GM23338 (cell line): ENCODE results near the gene PIAS1. TPM values are rescaled to one million over a fixed set of nuclear protein-coding genes. Genes with fewer than 3 reads are reported as not detected.
A peak's percentile ranks its signal among the peaks of the same experiment; 100 is the strongest.

ENCODE experiments used
- ATAC-seq: fragments of 200-7000 bp; cut with Tn5 transposase; 3 replicates; pipeline ENCODE4 v1.9.1; 2020
- DNase-seq: peaks from one replicate; pipeline ENCODE4 v3.0.0-alpha.2; 2015; ENCODE audit warnings: low spot score
- H2AFZ ChIP-seq: fragments of 200-600 bp; sonication (generic); 2 replicates; pipeline ENCODE4 v1.8.0; 2016; ENCODE audit warnings: antibody characterized with exemption, mild to moderate bottlenecking, moderate library complexity
- H3F3A ChIP-seq: fragments of 200-600 bp; sonication (generic); replicated peaks from 2 replicates; pipeline ENCODE4 v1.8.0; 2017; ENCODE audit warnings: antibody characterized with exemption, mixed run types, low read depth
- H3K27ac ChIP-seq: fragments of 200-600 bp; sonication (generic); 2 replicates; pipeline ENCODE4 v1.6.1; 2016; ENCODE audit warnings: low read depth
- H3K27me3 ChIP-seq: fragments of 200-600 bp; sonication (generic); 2 replicates; pipeline ENCODE4 v1.8.0; 2016; ENCODE audit warnings: mild to moderate bottlenecking, mixed run types, moderate library complexity; ENCODE audit not compliant: insufficient read depth
- H3K36me3 ChIP-seq: fragments of 200-600 bp; sonication (generic); 2 replicates; pipeline ENCODE4 v1.8.0; 2016; ENCODE audit warnings: mild to moderate bottlenecking; ENCODE audit not compliant: insufficient read depth
- H3K4me1 ChIP-seq: fragments of 200-600 bp; sonication (generic); 2 replicates; pipeline ENCODE4 v1.8.0; 2016; ENCODE audit warnings: mild to moderate bottlenecking, moderate library complexity; ENCODE audit not compliant: insufficient read depth
- H3K4me2 ChIP-seq: fragments of 200-600 bp; sonication (generic); 2 replicates; pipeline ENCODE4 v1.7.1; 2017; ENCODE audit warnings: mixed run types
- H3K4me3 ChIP-seq: fragments of 200-600 bp; sonication (generic); 2 replicates; pipeline ENCODE4 v1.6.1; 2016; ENCODE audit warnings: mixed run types
- H3K79me2 ChIP-seq: fragments of 200-600 bp; sonication (generic); replicated peaks from 2 replicates; pipeline ENCODE4 v1.8.0; 2017; ENCODE audit warnings: mild to moderate bottlenecking; ENCODE audit not compliant: insufficient read depth
- H3K9me2 ChIP-seq: fragments of 200-600 bp; sonication (generic); 2 replicates; pipeline ENCODE4 v1.8.0; 2017; ENCODE audit not compliant: insufficient read depth
- H4K20me1 ChIP-seq: fragments of 200-600 bp; sonication (generic); replicated peaks from 2 replicates; pipeline ENCODE4 v1.8.0; 2017; ENCODE audit warnings: mild to moderate bottlenecking; ENCODE audit not compliant: insufficient read depth
- H3K27ac Mint-ChIP-seq: 2 replicates; pipeline ENCODE4 v1.8.0; 2020; ENCODE audit warnings: inconsistent platforms, mild to moderate bottlenecking, moderate library complexity, mixed read lengths
- H3K27me3 Mint-ChIP-seq: 3 replicates; pipeline ENCODE4 v1.8.0; 2022; ENCODE audit warnings: low read depth, mild to moderate bottlenecking, moderate library complexity, mixed read lengths, inconsistent platforms; ENCODE audit not compliant: insufficient read depth, poor library complexity
- H3K36me3 Mint-ChIP-seq: 3 replicates; pipeline ENCODE4 v1.8.0; 2021; ENCODE audit warnings: low read depth, mild to moderate bottlenecking, inconsistent platforms, moderate library complexity, mixed read lengths
- H3K4me1 Mint-ChIP-seq: 3 replicates; pipeline ENCODE4 v1.8.0; 2020; ENCODE audit warnings: mild to moderate bottlenecking, inconsistent platforms, mixed read lengths
- H3K4me3 Mint-ChIP-seq: 3 replicates; pipeline ENCODE4 v1.8.0; 2021; ENCODE audit warnings: moderate library complexity, mild to moderate bottlenecking, inconsistent platforms, mixed read lengths
- H3K9me3 Mint-ChIP-seq: 3 replicates; pipeline ENCODE4 v1.8.0; 2020; ENCODE audit warnings: moderate library complexity, mild to moderate bottlenecking, inconsistent platforms, mixed read lengths
- EZH2 ChIP-seq: fragments of 200-600 bp; sonication (generic); IDR thresholded peaks from one replicate; pipeline ENCODE4 v1.8.0; 2017; ENCODE audit warnings: antibody characterized with exemption, mild to moderate bottlenecking, low read depth; ENCODE audit not compliant: unreplicated experiment
- NANOG ChIP-seq: IDR thresholded peaks from 2 replicates; pipeline ENCODE4 v1.6.1; 2016; ENCODE audit warnings: antibody characterized with exemption, borderline replicate concordance
- POLR2AphosphoS5 ChIP-seq: IDR thresholded peaks from 2 replicates; pipeline ENCODE4 v1.6.1; 2016; ENCODE audit warnings: antibody characterized with exemption, low read depth
- STAT1 ChIP-seq: IDR thresholded peaks from one replicate; pipeline ENCODE4 v1.6.1; 2016; ENCODE audit warnings: antibody characterized with exemption; ENCODE audit not compliant: unreplicated experiment
- ZNF114 ChIP-seq: fragments of 250-450 bp; sonication (Bioruptor Pico); IDR thresholded peaks from 2 replicates; pipeline ENCODE4 v1.5.0; 2020; ENCODE audit warnings: mild to moderate bottlenecking, moderate library complexity
- polyA plus RNA-seq: library from polyadenylated mRNA; unstranded; fragments of >200 nt; fragmentation: Nextera tagmentation; extraction: Ambion mirVana; gene quantifications from 2 replicates; pipeline ENCODE4 v1.2.1, GENCODE V29; 2016
- total RNA-seq: library from RNA; depleted of rRNA; stranded (reverse); fragments of >200 nt; shearing (Covaris generic); gene quantifications from 2 replicates; pipeline ENCODE4 v1.2.3, GENCODE V29; 2014
- TF ChIP-seq, protein P1 (sequence below): fragments of 250-450 bp; sonication (Bioruptor Pico); IDR thresholded peaks from 2 replicates; pipeline ENCODE4 v1.5.0; 2020; ENCODE audit warnings: mild to moderate bottlenecking, moderate library complexity
- TF ChIP-seq, protein P2 (sequence below), 2 experiments: fragments of 200-600 bp in 1 of 2; sonication (generic) in 1 of 2; conservative IDR thresholded peaks; 2 replicates each; pipeline versions ENCODE4 v1.5.1 to v1.6.1; 2016 to 2017; ENCODE audit warnings: antibody characterized with exemption in 2 of 2, low read depth in 2 of 2, mild to moderate bottlenecking in 2 of 2, moderate library complexity in 1 of 2
- TF ChIP-seq, protein P3 (sequence below): IDR thresholded peaks from one replicate; pipeline ENCODE4 v1.6.1; 2018; ENCODE audit warnings: antibody characterized with exemption; ENCODE audit not compliant: unreplicated experiment

PIAS1 gene
- total and polyA plus RNA-seq, 2 experiments from 2014 or later, result 30.7 to 32.1 TPM

DNA sequence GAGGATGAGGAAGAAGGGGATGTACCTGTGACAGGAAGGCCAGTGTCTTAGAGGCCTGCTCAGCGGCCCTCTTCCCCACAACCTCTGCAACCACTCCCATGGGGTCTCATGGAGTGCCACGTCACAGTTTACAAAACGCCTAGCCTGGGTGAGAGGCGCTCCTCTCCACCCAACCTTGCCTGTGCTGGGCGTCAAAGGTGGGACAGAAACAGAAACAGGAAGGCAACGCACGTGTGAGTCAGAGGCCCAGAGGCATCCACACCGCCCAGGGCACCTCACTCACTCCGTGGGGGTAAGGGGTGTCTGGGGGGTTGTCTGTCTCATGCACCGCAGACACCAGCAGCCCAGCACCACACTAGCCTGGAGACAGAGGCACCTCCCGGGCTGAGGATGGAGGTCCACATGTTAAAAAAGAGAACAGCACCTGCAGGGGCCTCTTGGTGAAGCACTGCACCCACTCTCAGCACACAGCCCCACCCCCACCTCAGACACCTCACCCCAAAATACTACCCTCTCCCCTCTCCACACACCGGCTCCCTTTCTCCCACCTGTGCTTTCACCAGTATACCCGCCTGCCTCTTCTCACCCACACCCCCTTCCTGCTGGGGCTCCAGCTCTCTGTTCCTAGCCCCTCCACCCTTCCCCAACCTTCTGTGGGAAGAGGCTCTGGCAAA, 155.8 kb downstream of the PIAS1 start (continued):
- TF ChIP-seq, protein P1, sequence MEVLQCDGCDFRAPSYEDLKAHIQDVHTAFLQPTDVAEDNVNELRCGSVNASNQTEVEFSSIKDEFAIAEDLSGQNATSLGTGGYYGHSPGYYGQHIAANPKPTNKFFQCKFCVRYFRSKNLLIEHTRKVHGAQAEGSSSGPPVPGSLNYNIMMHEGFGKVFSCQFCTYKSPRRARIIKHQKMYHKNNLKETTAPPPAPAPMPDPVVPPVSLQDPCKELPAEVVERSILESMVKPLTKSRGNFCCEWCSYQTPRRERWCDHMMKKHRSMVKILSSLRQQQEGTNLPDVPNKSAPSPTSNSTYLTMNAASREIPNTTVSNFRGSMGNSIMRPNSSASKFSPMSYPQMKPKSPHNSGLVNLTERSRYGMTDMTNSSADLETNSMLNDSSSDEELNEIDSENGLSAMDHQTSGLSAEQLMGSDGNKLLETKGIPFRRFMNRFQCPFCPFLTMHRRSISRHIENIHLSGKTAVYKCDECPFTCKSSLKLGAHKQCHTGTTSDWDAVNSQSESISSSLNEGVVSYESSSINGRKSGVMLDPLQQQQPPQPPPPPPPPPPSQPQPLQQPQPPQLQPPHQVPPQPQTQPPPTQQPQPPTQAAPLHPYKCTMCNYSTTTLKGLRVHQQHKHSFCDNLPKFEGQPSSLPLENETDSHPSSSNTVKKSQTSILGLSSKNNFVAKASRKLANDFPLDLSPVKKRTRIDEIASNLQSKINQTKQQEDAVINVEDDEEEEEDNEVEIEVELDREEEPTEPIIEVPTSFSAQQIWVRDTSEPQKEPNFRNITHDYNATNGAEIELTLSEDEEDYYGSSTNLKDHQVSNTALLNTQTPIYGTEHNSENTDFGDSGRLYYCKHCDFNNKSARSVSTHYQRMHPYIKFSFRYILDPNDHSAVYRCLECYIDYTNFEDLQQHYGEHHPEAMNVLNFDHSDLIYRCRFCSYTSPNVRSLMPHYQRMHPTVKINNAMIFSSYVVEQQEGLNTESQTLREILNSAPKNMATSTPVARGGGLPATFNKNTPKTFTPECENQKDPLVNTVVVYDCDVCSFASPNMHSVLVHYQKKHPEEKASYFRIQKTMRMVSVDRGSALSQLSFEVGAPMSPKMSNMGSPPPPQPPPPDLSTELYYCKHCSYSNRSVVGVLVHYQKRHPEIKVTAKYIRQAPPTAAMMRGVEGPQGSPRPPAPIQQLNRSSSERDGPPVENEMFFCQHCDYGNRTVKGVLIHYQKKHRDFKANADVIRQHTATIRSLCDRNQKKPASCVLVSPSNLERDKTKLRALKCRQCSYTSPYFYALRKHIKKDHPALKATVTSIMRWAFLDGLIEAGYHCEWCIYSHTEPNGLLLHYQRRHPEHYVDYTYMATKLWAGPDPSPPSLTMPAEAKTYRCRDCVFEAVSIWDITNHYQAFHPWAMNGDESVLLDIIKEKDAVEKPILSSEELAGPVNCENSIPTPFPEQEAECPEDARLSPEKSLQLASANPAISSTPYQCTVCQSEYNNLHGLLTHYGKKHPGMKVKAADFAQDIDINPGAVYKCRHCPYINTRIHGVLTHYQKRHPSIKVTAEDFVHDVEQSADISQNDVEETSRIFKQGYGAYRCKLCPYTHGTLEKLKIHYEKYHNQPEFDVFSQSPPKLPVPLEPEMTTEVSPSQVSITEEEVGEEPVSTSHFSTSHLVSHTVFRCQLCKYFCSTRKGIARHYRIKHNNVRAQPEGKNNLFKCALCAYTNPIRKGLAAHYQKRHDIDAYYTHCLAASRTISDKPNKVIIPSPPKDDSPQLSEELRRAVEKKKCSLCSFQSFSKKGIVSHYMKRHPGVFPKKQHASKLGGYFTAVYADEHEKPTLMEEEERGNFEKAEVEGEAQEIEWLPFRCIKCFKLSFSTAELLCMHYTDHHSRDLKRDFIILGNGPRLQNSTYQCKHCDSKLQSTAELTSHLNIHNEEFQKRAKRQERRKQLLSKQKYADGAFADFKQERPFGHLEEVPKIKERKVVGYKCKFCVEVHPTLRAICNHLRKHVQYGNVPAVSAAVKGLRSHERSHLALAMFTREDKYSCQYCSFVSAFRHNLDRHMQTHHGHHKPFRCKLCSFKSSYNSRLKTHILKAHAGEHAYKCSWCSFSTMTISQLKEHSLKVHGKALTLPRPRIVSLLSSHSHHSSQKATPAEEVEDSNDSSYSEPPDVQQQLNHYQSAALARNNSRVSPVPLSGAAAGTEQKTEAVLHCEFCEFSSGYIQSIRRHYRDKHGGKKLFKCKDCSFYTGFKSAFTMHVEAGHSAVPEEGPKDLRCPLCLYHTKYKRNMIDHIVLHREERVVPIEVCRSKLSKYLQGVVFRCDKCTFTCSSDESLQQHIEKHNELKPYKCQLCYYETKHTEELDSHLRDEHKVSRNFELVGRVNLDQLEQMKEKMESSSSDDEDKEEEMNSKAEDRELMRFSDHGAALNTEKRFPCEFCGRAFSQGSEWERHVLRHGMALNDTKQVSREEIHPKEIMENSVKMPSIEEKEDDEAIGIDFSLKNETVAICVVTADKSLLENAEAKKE (CRISPR knock-in tag), result no peak
- TF ChIP-seq NANOG (no peak), POLR2AphosphoS5 (no peak)
- TF ChIP-seq, protein P2, sequence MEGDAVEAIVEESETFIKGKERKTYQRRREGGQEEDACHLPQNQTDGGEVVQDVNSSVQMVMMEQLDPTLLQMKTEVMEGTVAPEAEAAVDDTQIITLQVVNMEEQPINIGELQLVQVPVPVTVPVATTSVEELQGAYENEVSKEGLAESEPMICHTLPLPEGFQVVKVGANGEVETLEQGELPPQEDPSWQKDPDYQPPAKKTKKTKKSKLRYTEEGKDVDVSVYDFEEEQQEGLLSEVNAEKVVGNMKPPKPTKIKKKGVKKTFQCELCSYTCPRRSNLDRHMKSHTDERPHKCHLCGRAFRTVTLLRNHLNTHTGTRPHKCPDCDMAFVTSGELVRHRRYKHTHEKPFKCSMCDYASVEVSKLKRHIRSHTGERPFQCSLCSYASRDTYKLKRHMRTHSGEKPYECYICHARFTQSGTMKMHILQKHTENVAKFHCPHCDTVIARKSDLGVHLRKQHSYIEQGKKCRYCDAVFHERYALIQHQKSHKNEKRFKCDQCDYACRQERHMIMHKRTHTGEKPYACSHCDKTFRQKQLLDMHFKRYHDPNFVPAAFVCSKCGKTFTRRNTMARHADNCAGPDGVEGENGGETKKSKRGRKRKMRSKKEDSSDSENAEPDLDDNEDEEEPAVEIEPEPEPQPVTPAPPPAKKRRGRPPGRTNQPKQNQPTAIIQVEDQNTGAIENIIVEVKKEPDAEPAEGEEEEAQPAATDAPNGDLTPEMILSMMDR (conservative IDR thresholded peaks at IDR 0.05; ENCODE audit: low read depth in 2 of 2), result no peak

DNA sequence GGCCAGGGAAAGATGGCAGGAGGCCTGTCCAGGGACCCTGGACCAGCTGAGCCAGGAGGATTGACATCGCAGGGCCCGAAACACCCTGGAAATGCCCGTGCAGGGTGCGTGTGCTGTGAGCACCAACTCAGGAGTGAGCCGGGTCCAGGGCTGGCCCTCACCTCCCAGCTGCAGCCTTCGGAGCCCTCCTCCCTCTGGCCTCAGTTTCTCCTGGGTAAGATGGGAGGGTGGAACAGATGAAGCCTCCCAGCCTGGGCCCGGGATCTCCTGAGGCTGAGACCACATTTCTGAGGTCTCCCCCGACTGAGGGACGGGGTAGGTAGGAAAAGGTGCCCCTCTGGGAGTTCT, 156.3 kb downstream of the PIAS1 start:
- peaks cover 24% of the 10 kb centered on the region for H3K79me2 ChIP-seq
- peaks cover 18% of the 10 kb centered on the region; the same call in 1 of the 2 replicates for H4K20me1 ChIP-seq
- H3K27ac ChIP-seq, result 0 out of 2 replicates have a peak overlapping the region, but pooled peaks have one; percentile 59
- no peak overlapping the region for H3K4me3 ChIP-seq
- no peak overlapping the region for H3K4me3 Mint-ChIP-seq
- TF ChIP-seq STAT1 (no peak), ZNF114 (CRISPR knock-in tag) (no peak), EZH2 (no peak)
- TF ChIP-seq, protein P3, sequence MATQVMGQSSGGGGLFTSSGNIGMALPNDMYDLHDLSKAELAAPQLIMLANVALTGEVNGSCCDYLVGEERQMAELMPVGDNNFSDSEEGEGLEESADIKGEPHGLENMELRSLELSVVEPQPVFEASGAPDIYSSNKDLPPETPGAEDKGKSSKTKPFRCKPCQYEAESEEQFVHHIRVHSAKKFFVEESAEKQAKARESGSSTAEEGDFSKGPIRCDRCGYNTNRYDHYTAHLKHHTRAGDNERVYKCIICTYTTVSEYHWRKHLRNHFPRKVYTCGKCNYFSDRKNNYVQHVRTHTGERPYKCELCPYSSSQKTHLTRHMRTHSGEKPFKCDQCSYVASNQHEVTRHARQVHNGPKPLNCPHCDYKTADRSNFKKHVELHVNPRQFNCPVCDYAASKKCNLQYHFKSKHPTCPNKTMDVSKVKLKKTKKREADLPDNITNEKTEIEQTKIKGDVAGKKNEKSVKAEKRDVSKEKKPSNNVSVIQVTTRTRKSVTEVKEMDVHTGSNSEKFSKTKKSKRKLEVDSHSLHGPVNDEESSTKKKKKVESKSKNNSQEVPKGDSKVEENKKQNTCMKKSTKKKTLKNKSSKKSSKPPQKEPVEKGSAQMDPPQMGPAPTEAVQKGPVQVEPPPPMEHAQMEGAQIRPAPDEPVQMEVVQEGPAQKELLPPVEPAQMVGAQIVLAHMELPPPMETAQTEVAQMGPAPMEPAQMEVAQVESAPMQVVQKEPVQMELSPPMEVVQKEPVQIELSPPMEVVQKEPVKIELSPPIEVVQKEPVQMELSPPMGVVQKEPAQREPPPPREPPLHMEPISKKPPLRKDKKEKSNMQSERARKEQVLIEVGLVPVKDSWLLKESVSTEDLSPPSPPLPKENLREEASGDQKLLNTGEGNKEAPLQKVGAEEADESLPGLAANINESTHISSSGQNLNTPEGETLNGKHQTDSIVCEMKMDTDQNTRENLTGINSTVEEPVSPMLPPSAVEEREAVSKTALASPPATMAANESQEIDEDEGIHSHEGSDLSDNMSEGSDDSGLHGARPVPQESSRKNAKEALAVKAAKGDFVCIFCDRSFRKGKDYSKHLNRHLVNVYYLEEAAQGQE, result no peak
- H3K4me1 ChIP-seq, result peaks cover 23% of the 10 kb centered on the region
- DNase-seq (no peak), ATAC-seq (no peak)
- no peaks in the 10 kb centered on the region for H3K36me3 ChIP-seq
- no peak overlapping the region for H2AFZ ChIP-seq
- peaks cover 8% of the 10 kb centered on the region for H3K36me3 Mint-ChIP-seq
- peaks cover 15% of the 10 kb centered on the region for H3F3A ChIP-seq
- H3K27me3 ChIP-seq, result no peaks in the 10 kb centered on the region
- H3K9me3 Mint-ChIP-seq, result no peaks in the 10 kb centered on the region
- H3K4me1 Mint-ChIP-seq, result peaks cover 47% of the 10 kb centered on the region
- no peak overlapping the region for H3K27ac Mint-ChIP-seq
- H3K9me2 ChIP-seq, result no peaks in the 10 kb centered on the region
- H3K27me3 Mint-ChIP-seq, result peaks cover 27% of the 10 kb centered on the region
- peak overlapping the region; percentile 57; the same call in 1 of the 2 replicates for H3K4me2 ChIP-seq
